Fibroblast of skin of back (primary cell): ENCODE results near the gene SLC9A1.

Experiments
- DNase-seq: peaks from one replicate; pipeline ENCODE4 v3.0.0-alpha.2; 2013

SLC9A1 gene

GRCh38 chr1:27102707-27103468 is 52.0 kb downstream of the SLC9A1 start:
- DNase-seq = peak; percentile 54

- DNase-seq = no peak
These were observed 52.7 kb downstream of the SLC9A1 start for GRCh38 chr1:27102134-27102706.

GRCh38 chr1:27101696-27102095 is 53.2 kb downstream of the SLC9A1 start:
- no peak for DNase-seq

- DNase-seq = no peak
These were observed 53.9 kb downstream of the SLC9A1 start for GRCh38 chr1:27101054-27101491.

GRCh38 chr1:27100335-27101053 is 54.4 kb downstream of the SLC9A1 start:
- no peak for DNase-seq

GRCh38 chr1:27099587-27100334 is 55.2 kb downstream of the SLC9A1 start:
- peak; percentile 94 for DNase-seq

GRCh38 chr1:27099135-27099586 is 55.8 kb downstream of the SLC9A1 start:
- no peak for DNase-seq

- no peak for DNase-seq
These were observed 56.3 kb downstream of the SLC9A1 start for GRCh38 chr1:27098431-27099134.

GRCh38 chr1:27097484-27097917 is 57.4 kb downstream of the SLC9A1 start:
- peak; percentile 67 for DNase-seq

- no peak for DNase-seq
These were observed 59.3 kb downstream of the SLC9A1 start for GRCh38 chr1:27095576-27095975.

GRCh38 chr1:27092888-27093287 is 62.0 kb downstream of the SLC9A1 start:
- DNase-seq = no peak

GRCh38 chr1:27090911-27091310 is 64.0 kb downstream of the SLC9A1 start:
- no peak for DNase-seq

GRCh38 chr1:27087371-27088220 is 67.3 kb downstream of the SLC9A1 start:
- DNase-seq = no peak

GRCh38 chr1:27086628-27087027 is 68.3 kb downstream of the SLC9A1 start:
- DNase-seq = no peak

- no peak for DNase-seq
These were observed 68.9 kb downstream of the SLC9A1 start for GRCh38 chr1:27086026-27086425.

GRCh38 chr1:27084107-27084506 is 70.8 kb downstream of the SLC9A1 start:
- no peak for DNase-seq

- no peak for DNase-seq
These were observed 77.0 kb downstream of the SLC9A1 start for GRCh38 chr1:27077968-27078367.

- no peak for DNase-seq
These were observed 78.1 kb downstream of the SLC9A1 start for GRCh38 chr1:27076803-27077202.

GRCh38 chr1:27074175-27074780 is 80.6 kb downstream of the SLC9A1 start:
- peak; percentile 62 for DNase-seq

- DNase-seq = peak; percentile 26
These were observed 83.9 kb downstream of the SLC9A1 start for GRCh38 chr1:27071049-27071416.
